T-helper 1 cell (primary cell): ENCODE measurements around the gene TNRC18.
"Not testable (repeated sequence)": the region's sequence is repeated elsewhere in the genome, so short reads cannot be mapped to it uniquely, and the experiment has no call there.

ENCODE experiments used
- DNase-seq, 5 donors: peaks; one replicate each; pipeline ENCODE4 v3.0.0-alpha.2; 2012 to 2020
- total RNA-seq, 4 donors: gene quantifications; one replicate each; lab custom pipeline; 2026; lab: John Stamatoyannopoulos, UW

The TNRC18 gene, protein sequence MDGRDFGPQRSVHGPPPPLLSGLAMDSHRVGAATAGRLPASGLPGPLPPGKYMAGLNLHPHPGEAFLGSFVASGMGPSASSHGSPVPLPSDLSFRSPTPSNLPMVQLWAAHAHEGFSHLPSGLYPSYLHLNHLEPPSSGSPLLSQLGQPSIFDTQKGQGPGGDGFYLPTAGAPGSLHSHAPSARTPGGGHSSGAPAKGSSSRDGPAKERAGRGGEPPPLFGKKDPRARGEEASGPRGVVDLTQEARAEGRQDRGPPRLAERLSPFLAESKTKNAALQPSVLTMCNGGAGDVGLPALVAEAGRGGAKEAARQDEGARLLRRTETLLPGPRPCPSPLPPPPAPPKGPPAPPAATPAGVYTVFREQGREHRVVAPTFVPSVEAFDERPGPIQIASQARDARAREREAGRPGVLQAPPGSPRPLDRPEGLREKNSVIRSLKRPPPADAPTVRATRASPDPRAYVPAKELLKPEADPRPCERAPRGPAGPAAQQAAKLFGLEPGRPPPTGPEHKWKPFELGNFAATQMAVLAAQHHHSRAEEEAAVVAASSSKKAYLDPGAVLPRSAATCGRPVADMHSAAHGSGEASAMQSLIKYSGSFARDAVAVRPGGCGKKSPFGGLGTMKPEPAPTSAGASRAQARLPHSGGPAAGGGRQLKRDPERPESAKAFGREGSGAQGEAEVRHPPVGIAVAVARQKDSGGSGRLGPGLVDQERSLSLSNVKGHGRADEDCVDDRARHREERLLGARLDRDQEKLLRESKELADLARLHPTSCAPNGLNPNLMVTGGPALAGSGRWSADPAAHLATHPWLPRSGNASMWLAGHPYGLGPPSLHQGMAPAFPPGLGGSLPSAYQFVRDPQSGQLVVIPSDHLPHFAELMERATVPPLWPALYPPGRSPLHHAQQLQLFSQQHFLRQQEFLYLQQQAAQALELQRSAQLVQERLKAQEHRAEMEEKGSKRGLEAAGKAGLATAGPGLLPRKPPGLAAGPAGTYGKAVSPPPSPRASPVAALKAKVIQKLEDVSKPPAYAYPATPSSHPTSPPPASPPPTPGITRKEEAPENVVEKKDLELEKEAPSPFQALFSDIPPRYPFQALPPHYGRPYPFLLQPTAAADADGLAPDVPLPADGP (N-terminal part only)
- total RNA-seq = 77.6 to 104 (median 86.8) reads per million in 4 donors

DNA sequence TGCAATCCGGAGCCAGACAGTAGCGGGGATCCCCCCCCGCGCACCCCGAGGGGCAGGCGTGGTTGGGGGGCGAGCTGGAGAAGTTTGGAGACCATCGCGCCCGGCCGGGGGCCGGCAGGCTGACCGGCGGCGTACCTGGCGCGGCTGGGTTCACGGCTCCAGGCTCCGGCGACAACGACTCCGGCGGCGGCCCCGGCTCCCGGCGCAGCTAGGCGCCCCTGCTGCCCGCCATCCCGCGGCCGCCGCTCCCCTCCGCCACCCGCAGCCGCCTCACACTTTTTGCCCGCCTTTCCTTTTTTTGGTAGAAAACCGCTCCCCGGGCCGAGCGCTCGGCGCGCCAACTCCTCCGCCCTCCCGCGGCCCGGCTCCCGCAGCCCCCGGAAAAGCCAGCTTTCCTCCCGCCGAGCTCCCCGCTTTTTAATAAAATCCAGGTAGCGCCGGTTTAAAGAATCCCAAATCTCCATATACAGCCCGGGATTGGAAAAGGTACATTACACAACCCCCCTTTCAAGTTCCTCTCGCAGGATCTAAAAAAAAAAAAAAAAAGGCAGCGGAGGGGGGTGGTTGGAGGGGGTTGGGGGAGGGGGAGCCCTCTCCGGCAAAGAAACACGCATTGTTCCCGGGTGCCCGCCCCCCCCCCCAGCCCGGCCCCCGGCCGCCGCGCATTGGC, at the start of gene TNRC18:
TNRC18 (minus strand) TSS at position 529 of the 670 bp plus-strand sequence. CDS start 2,588 bp downstream, outside the sequence.
- no peak for DNase-seq

DNA sequence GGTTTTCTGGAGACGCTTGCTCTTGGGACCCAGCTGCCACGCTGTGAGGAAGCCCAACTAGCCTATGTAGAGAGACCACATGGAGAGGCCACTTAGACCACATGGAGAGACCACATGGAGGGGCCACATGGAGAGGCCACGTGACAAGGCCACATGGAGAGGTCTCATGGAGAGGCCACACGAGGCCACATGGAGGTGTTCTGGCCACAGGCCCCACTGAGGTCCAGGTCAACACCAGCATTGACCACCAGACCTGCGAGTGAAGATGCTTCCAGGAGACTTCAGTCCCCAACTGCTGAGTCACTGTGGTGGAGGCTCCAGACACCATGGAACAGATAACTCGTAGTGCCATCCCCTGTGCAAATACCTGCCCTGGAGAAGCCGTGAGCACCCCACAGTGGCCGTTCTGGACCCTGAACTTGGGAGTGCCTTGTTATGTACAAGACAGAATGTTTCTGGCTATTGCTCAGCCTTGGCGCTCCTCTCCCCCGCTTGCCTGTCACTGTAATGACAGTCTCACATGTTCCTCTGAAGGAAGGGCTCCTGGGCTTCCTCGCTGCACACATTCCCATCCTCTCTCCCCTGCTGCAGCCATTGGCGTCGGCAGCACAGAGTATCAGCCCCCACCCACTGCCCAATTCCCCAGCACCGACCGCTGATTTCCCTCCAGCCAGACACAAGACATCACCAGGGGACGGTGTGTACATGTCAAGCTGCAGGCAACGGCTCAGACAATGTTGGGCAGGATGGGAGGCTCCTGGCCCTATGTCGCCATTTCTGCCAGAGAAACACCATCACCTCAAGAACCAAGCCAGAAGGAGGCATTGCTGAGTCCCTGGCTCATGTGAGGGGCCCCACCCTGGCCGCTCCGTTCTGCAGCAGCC, 49.0 kb upstream of the TNRC18 start:
- DNase-seq = no peak

DNA sequence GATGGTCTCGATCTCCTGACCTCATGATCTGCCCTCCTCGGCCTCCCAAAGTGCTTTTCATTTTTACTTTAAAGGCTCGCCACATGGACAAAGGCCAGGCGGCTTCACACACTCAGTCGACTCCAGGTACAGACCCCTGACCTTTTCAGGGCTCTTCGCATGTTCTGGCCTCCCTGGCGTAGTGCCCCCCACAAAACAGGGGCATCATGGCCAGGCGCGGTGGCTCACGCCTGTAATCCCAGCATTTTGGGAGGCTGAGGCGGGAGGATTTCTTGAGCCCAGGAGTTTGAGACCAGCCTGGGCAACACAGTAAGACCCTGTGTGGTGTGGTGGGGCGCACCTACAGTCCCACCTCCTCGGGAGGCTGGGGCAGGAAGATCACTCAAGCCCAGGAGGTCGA, 48.0 kb upstream of the TNRC18 start:
- DNase-seq = not testable (repeated sequence)

DNA sequence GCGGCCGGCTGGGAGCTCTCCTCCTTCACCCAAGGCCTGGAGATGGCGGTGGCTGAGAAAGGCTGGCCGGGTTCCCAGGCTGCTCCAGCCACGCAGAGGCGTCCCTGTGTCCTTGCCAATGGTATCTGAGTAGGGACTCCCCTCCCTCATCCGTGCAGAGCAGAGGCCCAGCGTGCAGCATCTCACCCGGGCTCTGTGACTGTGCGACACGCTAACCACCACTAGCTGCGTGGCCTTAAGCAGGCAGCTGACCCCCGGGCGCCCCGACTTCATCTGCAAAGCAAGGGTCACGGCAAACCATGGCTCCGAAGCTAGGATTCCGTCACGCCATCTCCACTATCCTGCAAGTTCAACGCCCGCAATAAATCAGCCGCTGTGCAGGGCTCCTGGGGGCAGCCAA, 47.2 kb upstream of the TNRC18 start:
- no peak for DNase-seq

DNA sequence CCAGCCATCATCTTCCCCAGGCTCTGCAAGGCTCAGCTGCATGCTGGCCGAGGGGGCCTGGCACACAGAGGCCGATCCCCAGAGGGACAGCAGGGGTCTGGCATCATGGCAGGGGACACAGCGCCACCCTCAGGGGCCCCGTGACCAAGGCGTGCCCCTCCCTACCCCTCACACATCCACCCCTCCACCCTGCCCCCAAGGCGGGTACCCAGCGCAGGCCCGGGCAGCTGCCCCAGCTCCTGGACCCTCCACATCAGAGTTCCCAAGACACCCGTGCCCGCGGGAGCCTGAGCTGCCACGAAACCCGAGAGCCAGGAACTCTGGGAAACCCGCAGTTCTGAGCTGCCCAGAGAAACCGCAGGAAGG, 46.5 kb upstream of the TNRC18 start:
- no peak for DNase-seq

DNA sequence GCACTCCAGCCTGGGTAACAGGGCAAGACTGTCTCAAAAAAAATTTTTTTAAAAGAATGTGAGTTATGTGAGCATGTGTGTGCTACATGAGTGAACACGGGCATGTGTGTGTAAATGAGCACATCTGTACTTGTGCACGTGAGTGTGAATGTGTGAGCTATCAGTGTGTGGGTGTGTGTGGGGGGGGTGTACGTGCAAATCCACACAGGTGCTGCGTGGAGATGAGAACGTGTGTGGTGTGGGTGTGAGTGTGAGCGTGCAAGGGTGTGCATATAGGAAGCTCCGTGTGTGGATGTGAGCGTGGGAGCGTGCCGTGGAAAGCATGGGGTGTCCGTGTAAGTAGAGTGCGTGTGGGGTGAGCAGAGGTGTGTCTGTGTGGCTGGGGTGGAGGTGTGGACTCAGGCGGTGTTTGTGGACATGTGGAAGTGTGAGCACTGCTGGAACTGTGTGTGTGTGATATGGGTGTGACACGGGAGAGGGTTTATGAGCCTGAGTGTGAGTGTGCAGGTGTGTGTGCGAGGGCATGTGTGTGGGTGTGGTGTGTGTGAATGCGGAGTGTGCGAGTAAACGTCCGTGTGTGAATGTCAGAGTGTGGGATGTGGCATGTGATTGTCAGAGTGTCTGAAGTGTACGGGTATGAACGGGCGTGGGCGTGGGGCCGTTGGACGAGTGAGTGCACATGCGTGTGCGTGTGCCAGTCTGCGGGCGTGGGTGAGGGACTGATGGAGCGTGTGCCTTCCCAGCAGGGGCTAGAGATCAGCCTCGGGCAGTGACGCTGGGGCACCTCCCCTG, 45.9 kb upstream of the TNRC18 start:
- no peak for DNase-seq

DNA sequence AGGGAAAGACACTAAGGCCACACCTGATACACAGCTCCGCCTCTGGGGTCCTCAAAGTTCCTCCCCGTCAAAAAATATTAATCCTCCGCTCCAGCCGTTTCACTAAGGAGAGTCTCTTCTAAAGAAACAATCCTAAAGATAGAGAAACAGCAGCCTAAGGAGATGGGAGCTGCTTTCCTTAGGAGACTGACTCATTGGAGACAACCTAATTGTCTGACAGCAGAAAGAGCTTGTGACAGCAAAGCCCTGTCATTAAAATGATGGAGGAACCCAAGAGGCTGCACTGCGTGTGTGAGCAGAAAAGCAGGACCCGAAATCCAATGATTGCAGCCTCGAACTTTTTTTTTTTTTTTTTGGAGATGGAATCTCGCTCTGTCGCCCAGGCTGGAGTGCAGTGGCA, 44.0 kb upstream of the TNRC18 start:
- no peak for DNase-seq

DNA sequence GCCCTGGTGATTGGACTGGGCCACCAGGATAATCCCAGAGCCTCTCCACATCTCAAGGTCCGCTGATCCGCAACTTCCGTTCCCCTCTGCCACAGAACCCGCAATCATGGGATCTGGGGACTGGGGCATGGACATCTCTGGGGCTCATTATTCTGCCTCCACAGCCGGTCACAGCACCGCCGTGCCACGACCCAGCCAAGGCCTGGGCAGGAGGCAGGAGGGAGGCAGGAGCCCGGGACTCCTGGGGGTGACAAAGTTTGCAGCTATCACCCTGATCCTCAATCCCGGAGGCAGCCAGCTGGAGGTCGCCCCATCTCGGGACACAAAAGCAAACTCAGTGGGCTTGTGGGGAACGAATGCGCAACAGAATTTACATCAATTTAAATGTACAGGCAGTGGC, 42.9 kb upstream of the TNRC18 start:
- DNase-seq = no peak

DNA sequence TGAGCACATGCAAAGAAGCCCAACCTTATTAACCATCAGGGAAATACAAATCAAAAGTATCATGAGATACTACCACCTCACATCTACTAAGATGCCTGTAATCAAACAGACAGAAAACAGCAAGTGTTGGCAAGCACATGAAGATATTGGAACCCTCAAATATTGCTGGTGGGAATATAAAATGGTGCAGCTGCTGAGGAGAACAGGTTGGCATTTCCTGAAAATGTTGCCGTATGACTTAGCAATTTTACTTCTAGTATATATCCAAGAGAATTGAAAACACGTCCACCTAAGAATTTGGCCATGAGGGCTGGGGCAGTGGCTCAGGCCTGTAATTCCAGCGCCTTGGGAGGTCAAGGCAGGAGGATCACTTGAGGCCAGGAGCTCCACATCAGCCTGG, 39.4 kb upstream of the TNRC18 start:
- DNase-seq = no peak

DNA sequence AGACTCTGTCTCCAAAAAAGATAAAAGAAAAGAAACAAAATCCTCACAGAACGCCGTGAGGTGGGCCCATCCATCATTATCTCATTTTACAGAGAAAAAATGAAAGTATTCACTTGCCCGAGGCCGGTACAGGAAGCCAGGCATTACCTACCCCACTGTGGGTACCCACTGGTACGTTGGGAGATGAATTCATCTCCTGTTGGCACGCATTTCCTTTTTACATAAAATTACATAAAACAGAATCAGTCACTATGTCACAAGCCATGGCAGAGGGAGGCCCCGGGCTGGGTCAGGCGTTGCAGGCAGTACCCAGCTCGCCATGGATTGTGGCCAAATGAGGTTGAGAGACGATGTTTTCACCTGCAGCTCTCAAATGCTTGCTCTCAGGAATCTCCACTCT, 38.6 kb upstream of the TNRC18 start:
- DNase-seq = peak in 1 of 5 donors; percentile 27

DNA sequence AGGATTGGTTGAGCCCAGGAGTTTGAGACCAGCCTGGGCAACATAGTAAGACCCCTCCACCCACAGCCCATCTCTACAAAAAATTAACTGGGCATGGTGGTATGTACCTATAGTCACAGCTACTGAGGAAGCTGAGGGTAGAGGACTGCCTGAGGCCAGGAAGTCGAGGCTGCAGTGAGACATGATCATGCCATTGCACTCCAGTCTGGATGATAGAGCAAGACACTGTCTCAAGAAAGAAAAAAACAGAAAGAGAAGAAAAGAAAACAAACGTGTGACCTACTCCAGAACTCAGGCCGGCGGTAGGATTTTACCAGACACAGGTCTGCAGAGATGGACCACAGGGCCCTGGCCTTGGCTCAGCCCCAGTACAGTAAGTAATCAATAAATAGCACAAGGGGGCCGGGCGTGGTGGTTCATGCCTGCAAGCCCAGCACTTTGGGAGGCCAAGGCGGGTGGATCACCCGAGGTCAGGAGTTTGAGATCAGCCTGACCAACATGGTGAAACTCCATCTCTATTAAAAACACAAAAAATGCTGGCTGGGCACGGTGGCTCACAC, 35.4 kb upstream of the TNRC18 start:
- no peak for DNase-seq

DNA sequence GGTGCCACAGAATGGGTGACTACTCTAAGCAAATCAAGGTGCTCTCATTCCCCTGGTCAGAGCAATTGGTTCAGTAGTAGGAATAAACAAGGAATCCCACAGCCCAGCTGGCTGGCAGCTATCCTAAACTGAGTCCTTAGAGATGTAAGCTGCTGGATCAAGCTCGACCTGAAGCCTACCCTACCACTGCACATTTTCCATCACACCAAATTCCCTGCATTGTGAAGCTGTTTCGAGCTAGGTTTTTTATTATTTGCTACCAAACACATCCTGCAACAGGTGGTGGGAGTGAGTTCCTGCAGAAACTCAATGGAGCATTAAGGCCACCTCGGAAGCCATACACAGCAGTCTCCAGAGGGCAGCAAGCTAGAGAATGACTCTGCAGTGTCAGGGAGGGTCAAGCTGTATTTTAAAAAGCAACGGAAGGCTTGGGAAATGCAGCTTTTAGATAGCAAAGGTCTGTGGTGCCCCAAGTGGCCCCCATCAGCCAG, 33.7 kb upstream of the TNRC18 start:
- no peak for DNase-seq

DNA sequence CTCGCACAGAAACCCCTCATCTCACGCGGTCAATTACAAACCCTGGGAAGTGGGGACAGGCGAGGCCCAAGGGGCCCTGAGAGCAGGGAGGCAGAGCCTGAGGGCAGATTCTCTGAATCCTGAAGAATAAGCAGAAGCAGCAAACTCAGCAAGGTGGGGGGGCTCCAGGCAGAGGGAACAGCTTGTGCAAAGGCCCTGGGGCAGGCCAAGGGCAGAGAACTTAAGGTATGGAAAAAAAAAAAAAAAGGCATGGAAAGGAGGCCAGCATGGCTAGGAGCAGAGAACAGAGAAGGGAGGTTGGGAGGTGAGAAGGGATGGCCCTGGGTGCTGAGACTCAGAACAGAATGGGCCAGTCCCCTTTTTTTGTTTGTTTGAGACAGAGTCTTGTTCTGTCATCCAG, 32.8 kb upstream of the TNRC18 start:
- DNase-seq = no peak

DNA sequence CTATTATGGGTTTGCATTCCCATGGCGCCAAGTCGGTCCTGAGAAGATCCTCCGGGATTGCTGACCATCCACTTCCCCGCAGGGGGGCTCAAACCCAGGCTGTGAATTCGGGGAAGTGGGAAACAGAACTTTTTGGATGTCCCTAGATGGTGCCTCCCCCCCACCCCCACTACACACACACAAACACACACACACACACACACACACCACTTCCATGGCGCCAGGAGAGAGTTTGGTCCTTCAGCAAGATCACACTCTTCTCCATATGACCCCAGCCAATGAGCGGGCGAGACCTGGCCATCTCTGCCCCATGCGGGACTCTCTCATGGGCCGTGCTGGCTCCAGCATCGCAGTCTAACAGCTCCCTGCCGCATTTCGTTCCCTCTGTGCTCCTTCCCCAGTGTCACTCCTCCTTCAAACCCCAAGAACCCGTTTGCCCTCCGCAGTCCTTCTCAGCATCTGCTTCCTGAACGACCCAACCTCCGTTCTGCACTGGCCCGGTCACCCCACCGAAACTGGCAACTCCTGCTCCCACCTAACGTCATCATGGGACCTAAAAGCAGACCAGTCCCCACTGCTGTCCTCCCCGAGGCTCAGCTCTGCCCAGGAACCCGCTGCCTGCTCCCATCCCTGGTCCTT, 32.1 kb upstream of the TNRC18 start:
- no peak for DNase-seq

DNA sequence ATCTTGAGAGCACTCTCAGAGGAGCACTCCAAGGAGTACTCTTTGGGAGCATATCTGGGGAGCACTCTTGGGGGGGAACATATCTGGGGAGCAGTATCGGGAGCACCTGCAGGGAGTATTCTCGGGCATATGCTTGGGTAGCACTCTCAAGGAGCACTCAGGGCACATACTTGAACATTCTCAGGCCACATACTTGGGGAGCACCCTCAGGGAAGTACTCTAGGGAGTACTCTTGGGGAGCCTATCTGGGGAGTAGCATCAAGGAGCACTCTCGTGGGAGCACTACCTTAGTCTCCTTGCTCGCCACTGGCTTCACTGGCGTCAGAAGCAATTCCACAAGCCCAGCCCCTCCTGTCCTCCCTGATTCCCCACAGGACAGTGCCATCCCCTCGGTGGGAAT, 31.5 kb upstream of the TNRC18 start:
- no peak for DNase-seq

DNA sequence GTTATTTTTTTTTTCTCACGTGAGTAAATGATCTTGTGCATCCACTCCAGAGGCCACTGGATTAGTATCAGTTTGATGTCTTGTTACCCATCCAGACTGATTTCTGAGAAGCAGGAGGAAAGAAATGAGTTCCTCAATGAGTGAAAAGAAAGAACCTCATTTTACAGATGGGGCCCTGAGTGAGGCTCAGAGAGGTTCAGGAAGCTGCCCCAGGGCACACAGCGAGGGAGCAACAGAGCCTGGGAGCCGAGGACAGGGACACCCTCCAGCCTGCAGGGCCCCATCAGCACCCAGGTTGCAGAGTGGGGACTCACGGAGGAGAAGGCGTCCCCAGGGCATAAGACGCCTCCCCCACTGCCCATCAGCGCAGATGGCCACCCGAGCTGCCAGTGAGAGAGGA, 30.9 kb upstream of the TNRC18 start:
- no peak for DNase-seq

DNA sequence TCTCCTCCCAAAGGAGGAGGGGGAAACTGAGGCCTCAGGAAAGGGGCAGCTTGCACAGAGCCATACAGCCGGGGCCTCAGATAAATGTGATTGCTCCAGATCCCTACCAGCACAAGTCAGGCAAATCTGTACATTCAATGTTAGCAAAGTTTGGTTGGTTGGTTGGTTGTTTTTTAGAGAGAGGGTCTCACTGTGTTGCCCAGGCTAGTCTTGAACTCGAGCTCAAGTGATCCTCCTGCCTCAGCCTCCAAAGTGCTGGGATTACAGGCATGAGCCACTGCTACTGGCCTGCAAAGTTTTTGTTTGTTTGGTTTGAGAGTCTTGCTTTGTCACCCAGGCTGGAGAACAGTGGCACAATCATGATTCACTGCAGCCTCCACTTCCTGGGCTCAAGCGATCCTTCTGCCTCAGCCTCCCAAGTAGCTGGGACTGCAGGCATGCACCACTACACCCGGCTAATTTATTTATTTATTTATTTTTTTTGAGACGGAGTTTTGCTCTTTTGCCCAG, 30.0 kb upstream of the TNRC18 start:
- no peak for DNase-seq

DNA sequence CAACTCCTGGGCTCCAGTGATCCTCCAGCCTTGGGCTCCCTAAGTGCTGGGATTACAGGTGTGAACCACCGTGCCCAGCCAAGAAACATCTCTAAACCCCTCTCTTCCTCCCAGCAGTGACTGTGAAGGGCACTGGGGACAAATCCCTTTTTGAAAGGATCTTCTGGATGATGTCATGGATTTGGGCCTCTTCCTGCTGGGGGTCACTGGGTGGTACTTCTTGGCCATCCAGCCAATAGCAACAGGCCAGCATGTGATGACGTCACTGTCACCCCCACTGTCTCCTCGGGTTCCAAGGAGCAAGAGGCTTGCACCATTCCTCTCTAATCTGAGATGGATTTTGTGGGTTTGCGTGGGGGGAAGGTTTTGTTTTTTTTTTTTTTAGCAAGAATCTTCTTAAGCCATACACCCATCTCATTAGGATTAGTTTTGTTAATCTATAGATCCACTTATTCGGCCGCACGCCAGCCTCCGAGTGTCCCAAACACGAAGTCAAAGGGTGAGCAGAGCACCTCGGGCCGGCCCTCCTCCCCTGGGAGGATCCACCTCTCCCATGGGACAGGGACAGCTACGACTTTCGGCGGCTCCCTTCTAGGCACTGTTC, 29.4 kb upstream of the TNRC18 start:
- no peak for DNase-seq

DNA sequence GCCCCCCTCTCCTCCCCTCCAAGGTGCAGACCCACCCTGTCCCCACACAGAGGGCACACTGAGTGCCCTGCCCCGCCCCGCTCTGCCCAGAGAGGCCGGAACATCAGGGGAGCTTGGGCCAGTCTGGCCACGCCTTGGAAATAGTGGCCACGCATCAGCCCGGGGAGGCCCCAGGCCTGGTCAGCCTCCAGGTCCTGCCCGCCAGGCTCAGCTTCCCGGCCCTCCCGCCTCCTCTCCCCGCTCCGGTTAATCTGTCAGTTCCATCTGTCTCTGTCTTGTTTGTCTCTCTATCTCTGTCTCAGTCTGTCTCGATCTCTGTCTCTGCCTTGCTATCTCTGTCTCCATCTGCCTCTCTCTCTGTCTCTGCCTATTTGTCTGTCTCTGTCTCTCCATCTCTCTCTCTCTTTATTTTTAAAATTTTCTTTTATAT, 28.9 kb upstream of the TNRC18 start:
- DNase-seq = no peak
